ENCODE results near the gene RGS4. TPM values are rescaled to one million over a fixed set of nuclear protein-coding genes. Genes with fewer than 3 reads are reported as not detected.

Gene RGS4
- total RNA-seq, 1 experiment from 2014 or later = not detected

- no peak overlapping the region for H2AK5ac ChIP-seq (ENCODE audit: insufficient read length, low read length)
- H3T11ph ChIP-seq (ENCODE audit: low read length) = no peak overlapping the region
- H3K79me2 ChIP-seq (ENCODE audit: insufficient read depth, low read length) = no peaks in the 10 kb centered on the region
- no peak overlapping the region for H2BK120ac ChIP-seq (ENCODE audit: low read depth, low read length, poor library complexity, severe bottlenecking)
- H3K27me3 Mint-ChIP-seq (ENCODE audit: low read depth) = peaks cover 4% of the 10 kb centered on the region
- peaks cover 25 to 27% of the 10 kb centered on the region in 2 experiments for H3K4me1 Mint-ChIP-seq
- H3K4ac ChIP-seq (ENCODE audit: low read depth, low read length) = no peak overlapping the region
- no peak overlapping the region for H4K8ac ChIP-seq (replicated peaks; ENCODE audit: insufficient read length, low read depth, low read length)
- no peak overlapping the region for H3K27ac ChIP-seq (ENCODE audit: insufficient read length, low read depth, low read length)
- no peak overlapping the region for H3K56ac ChIP-seq (ENCODE audit: insufficient read length, low read depth, low read length)
- no CpG with 5 or more reads among the region's 1 CpG for WGBS (ENCODE audit: extremely low coverage, insufficient read length, low lambda C conversion rate)
- H2BK15ac ChIP-seq (ENCODE audit: low read depth, low read length) = no peak overlapping the region
- no peak overlapping the region for H4K5ac ChIP-seq (ENCODE audit: insufficient read length, low read depth, low read length)
- no peak overlapping the region for H3K18ac ChIP-seq (ENCODE audit: insufficient read length, low read depth, low read length)
- H3K4me2 ChIP-seq (ENCODE audit: insufficient read depth, insufficient read length, low read length) = no peak overlapping the region
- H2AFZ ChIP-seq (ENCODE audit: low read length) = no peak overlapping the region
- H3K4me1 ChIP-seq (ENCODE audit: insufficient read depth, low read length) = peaks cover 6% of the 10 kb centered on the region; the same call in 1 of the 2 replicates
- H4K91ac ChIP-seq (ENCODE audit: insufficient read length, low read depth, low read length) = no peak overlapping the region
- no peaks in the 10 kb centered on the region for H3K9me3 Mint-ChIP-seq
- H3K79me1 ChIP-seq (ENCODE audit: insufficient read depth, low read depth, low read length, poor library complexity, severe bottlenecking) = no peaks in the 10 kb centered on the region
- H3K4me3 Mint-ChIP-seq = no peak overlapping the region
- H3K27me3 ChIP-seq (ENCODE audit: insufficient read depth, low read length) = no peaks in the 10 kb centered on the region
- no peak for TF ChIP-seq CTCF (conservative IDR thresholded peaks at IDR 0.05)
- H3K23me2 ChIP-seq (ENCODE audit: insufficient read length, low read depth, low read length, poor library complexity, severe bottlenecking) = no peaks in the 10 kb centered on the region
- H2BK12ac ChIP-seq (ENCODE audit: insufficient read length, low read depth, low read length) = no peak overlapping the region
- no peaks in the 10 kb centered on the region for H3K9me3 ChIP-seq (ENCODE audit: control insufficient read depth, low read depth, low read length)
- no peak for DNase-seq
- no peak overlapping the region for H3K23ac ChIP-seq (ENCODE audit: insufficient read length, low read depth, low read length)
- H2BK5ac ChIP-seq (ENCODE audit: insufficient read length, low read length) = no peak overlapping the region
- H3K27ac Mint-ChIP-seq = no peak overlapping the region
- no peaks in the 10 kb centered on the region for H4K20me1 ChIP-seq (ENCODE audit: control insufficient read depth, insufficient read depth, insufficient read length)
- no peak overlapping the region for H3K9ac ChIP-seq (ENCODE audit: extremely low read depth, insufficient read length, low read length)
- no peak overlapping the region for H3K14ac ChIP-seq (ENCODE audit: insufficient read depth, low read length)
- no peak overlapping the region for H2BK20ac ChIP-seq (ENCODE audit: low read depth, low read length, poor library complexity, severe bottlenecking)
- H3K36me3 Mint-ChIP-seq (ENCODE audit: insufficient read depth in 1 of 3, low read depth in 3 of 3) = no peaks in the 10 kb centered on the region
These were observed 3.0 kb upstream of the RGS4 start for GRCh38 chr1:163066168-163066567.
